Measurements from ENCODE around the gene CAPN10.

Gene CAPN10

DNA sequence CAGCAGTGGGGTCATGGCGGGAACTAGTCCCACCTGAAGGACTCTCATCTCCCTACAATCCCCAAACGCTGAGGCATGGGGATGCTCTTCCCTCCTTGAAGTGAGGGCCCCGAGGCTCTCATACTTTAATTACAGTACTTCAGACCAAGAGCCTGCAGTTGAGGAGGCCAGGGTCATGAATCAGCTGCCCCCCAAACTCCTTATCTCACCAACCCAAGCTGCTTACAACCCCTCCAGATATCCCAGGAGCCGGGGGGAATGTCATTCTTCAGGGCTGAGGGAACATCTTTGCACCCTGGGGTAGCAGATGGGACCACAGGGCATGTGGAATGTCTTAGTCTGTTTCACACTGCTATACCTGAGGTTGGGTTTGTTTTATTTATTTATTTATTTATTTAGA lies 2.8 kb upstream of the CAPN10 start:
- Histone ChIP-seq H3K27me3 (ENCODE audit: insufficient read depth, low read length, poor library complexity) (no peaks in the 10 kb centered on the region), H3K9me3 (ENCODE audit: insufficient read depth, low read length, severe bottlenecking) (no peaks in the 10 kb centered on the region), H4K20me1 (ENCODE audit: insufficient read depth, low read length) (peaks cover 62% of the 10 kb centered on the region), H3K27ac (ENCODE audit: low read length) (peak overlapping the region; percentile 57), H3K4me1 (ENCODE audit: insufficient read depth, low read length) (peaks cover 43% of the 10 kb centered on the region), H3K79me2 (ENCODE audit: insufficient read depth, low read length) (peaks cover 82% of the 10 kb centered on the region), H2AFZ (ENCODE audit: low read depth, low read length) (no peak overlapping the region), H3K4me2 (ENCODE audit: insufficient read depth, low read length) (peak overlapping the region; percentile 40; the same call in 1 of the 2 replicates), H3K9ac (ENCODE audit: low read depth, low read length) (no peak overlapping the region), H3K4me3 (ENCODE audit: low read depth in 1 of 2, low read length in 2 of 2) (no peak overlapping the region), H3K36me3 (ENCODE audit: insufficient read depth, low read length) (peaks cover 11% of the 10 kb centered on the region)
- TF ChIP-seq CTCF (IDR thresholded peaks at IDR 0.05; ENCODE audit: borderline replicate concordance, extremely low read depth, low read length, poor library complexity, severe bottlenecking) (no peak), EZH2 (IDR thresholded peaks at IDR 0.05; ENCODE audit: borderline replicate concordance, low read depth, low read length, severe bottlenecking) (no peak)
- DNase-seq (no peak), ATAC-seq (ENCODE audit: insufficient read depth, low read depth) (no peak)

GRCh38 chr2:240584486-240585031 lies 2.0 kb upstream of the CAPN10 start:
- Histone ChIP-seq H3K9ac (ENCODE audit: low read depth, low read length) (peak overlapping the region; percentile 68), H3K27ac (ENCODE audit: low read length) (peak overlapping the region; percentile 88), H3K4me1 (ENCODE audit: insufficient read depth, low read length) (peaks cover 48% of the 10 kb centered on the region), H4K20me1 (ENCODE audit: insufficient read depth, low read length) (peaks cover 62% of the 10 kb centered on the region), H3K9me3 (ENCODE audit: insufficient read depth, low read length, severe bottlenecking) (no peaks in the 10 kb centered on the region), H3K79me2 (ENCODE audit: insufficient read depth, low read length) (peaks cover 87% of the 10 kb centered on the region), H2AFZ (ENCODE audit: low read depth, low read length) (no peak overlapping the region), H3K4me2 (ENCODE audit: insufficient read depth, low read length) (peak overlapping the region; percentile 97), H3K27me3 (ENCODE audit: insufficient read depth, low read length, poor library complexity) (no peaks in the 10 kb centered on the region), H3K4me3 (ENCODE audit: low read depth in 1 of 2, low read length in 2 of 2) (peak overlapping the region in 1 of 2 experiments; percentile 72; a peak in 2 of 4 replicates), H3K36me3 (ENCODE audit: insufficient read depth, low read length) (peaks cover 14% of the 10 kb centered on the region)
- TF ChIP-seq EZH2 (IDR thresholded peaks at IDR 0.05; ENCODE audit: borderline replicate concordance, low read depth, low read length, severe bottlenecking), result no peak
- ATAC-seq (ENCODE audit: insufficient read depth, low read depth), result peak; percentile 55
- peak; percentile 78 for DNase-seq

- H3K9ac ChIP-seq (ENCODE audit: low read depth, low read length), result peak overlapping the region; percentile 68
- peaks cover 48% of the 10 kb centered on the region for H3K4me1 ChIP-seq (ENCODE audit: insufficient read depth, low read length)
- DNase-seq (no peak), ATAC-seq (ENCODE audit: insufficient read depth, low read depth) (no peak)
- no peak for TF ChIP-seq EZH2 (IDR thresholded peaks at IDR 0.05; ENCODE audit: borderline replicate concordance, low read depth, low read length, severe bottlenecking)
- H3K27ac ChIP-seq (ENCODE audit: low read length), result peak overlapping the region; percentile 88
- peak overlapping the region; percentile 70 to 72; a peak in 3 of 4 replicates for H3K4me3 ChIP-seq (ENCODE audit: low read depth in 1 of 2, low read length in 2 of 2)
- H3K27me3 ChIP-seq (ENCODE audit: insufficient read depth, low read length, poor library complexity), result no peaks in the 10 kb centered on the region
- peak overlapping the region; percentile 97 for H3K4me2 ChIP-seq (ENCODE audit: insufficient read depth, low read length)
- H3K79me2 ChIP-seq (ENCODE audit: insufficient read depth, low read length), result peaks cover 91% of the 10 kb centered on the region
- H4K20me1 ChIP-seq (ENCODE audit: insufficient read depth, low read length), result peaks cover 63% of the 10 kb centered on the region
- H3K36me3 ChIP-seq (ENCODE audit: insufficient read depth, low read length), result peaks cover 20% of the 10 kb centered on the region
- H3K9me3 ChIP-seq (ENCODE audit: insufficient read depth, low read length, severe bottlenecking), result no peaks in the 10 kb centered on the region
- no peak overlapping the region for H2AFZ ChIP-seq (ENCODE audit: low read depth, low read length)
These were observed 1.4 kb upstream of the CAPN10 start for GRCh38 chr2:240585101-240585500.

- Histone ChIP-seq H3K36me3 (ENCODE audit: insufficient read depth, low read length) (peaks cover 26% of the 10 kb centered on the region), H3K27me3 (ENCODE audit: insufficient read depth, low read length, poor library complexity) (no peaks in the 10 kb centered on the region), H3K4me1 (ENCODE audit: insufficient read depth, low read length) (peaks cover 48% of the 10 kb centered on the region), H3K9ac (ENCODE audit: low read depth, low read length) (peak overlapping the region; percentile 68), H4K20me1 (ENCODE audit: insufficient read depth, low read length) (peaks cover 62% of the 10 kb centered on the region), H3K27ac (ENCODE audit: low read length) (peak overlapping the region; percentile 88), H2AFZ (ENCODE audit: low read depth, low read length) (peak overlapping the region; percentile 77), H3K9me3 (ENCODE audit: insufficient read depth, low read length, severe bottlenecking) (no peaks in the 10 kb centered on the region), H3K4me3 (ENCODE audit: low read depth in 1 of 2, low read length in 2 of 2) (peak overlapping the region; percentile 70 to 72), H3K79me2 (ENCODE audit: insufficient read depth, low read length) (peaks cover 92% of the 10 kb centered on the region), H3K4me2 (ENCODE audit: insufficient read depth, low read length) (peak overlapping the region; percentile 97)
- TF ChIP-seq CTCF (IDR thresholded peaks at IDR 0.05; ENCODE audit: borderline replicate concordance, extremely low read depth, low read length, poor library complexity, severe bottlenecking) (no peak), EZH2 (IDR thresholded peaks at IDR 0.05; ENCODE audit: borderline replicate concordance, low read depth, low read length, severe bottlenecking) (no peak)
- ATAC-seq (ENCODE audit: insufficient read depth, low read depth) (no peak), DNase-seq (no peak)
These were observed 795 bp upstream of the CAPN10 start for GRCh38 chr2:240585681-240586197.
